H9 (cell line): ENCODE results near the gene DGKH. TPM values are rescaled to one million over a fixed set of nuclear protein-coding genes. Genes with fewer than 3 reads are reported as not detected.

Source experiments
- DNase-seq: peaks from one replicate; pipeline ENCODE4 v3.0.0-alpha.2; 2017
- H2AFZ ChIP-seq: one replicate; pipeline ENCODE4 v1.6.1; 2013; ENCODE audit warnings: mild to moderate bottlenecking, low read length, control low read depth, moderate library complexity
- H2AK5ac ChIP-seq: 2 replicates; pipeline ENCODE4 v1.6.1; 2013; ENCODE audit warnings: low read length, control low read depth, mixed read lengths; ENCODE audit not compliant: insufficient read length
- H2BK120ac ChIP-seq: one replicate; pipeline ENCODE4 v1.6.1; 2013; ENCODE audit warnings: low read depth, mild to moderate bottlenecking, low read length, control low read depth, inconsistent platforms; ENCODE audit not compliant: poor library complexity, severe bottlenecking
- H2BK12ac ChIP-seq: 2 replicates; pipeline ENCODE4 v1.6.1; 2013; ENCODE audit warnings: low read length, control low read depth, mixed read lengths, low read depth; ENCODE audit not compliant: insufficient read length
- H2BK15ac ChIP-seq: 2 replicates; pipeline ENCODE4 v1.6.1; 2013; ENCODE audit warnings: low read depth, low read length, control low read depth
- H2BK20ac ChIP-seq: one replicate; pipeline ENCODE4 v1.6.1; 2013; ENCODE audit warnings: low read depth, mild to moderate bottlenecking, low read length, control low read depth, inconsistent platforms; ENCODE audit not compliant: poor library complexity, severe bottlenecking
- H2BK5ac ChIP-seq: 2 replicates; pipeline ENCODE4 v1.6.1; 2013; ENCODE audit warnings: low read length, control low read depth, mixed read lengths; ENCODE audit not compliant: insufficient read length
- H3K14ac ChIP-seq: 2 replicates; pipeline ENCODE4 v1.6.1; 2013; ENCODE audit warnings: low read length, control low read depth; ENCODE audit not compliant: insufficient read depth
- H3K18ac ChIP-seq: 2 replicates; pipeline ENCODE4 v1.6.1; 2013; ENCODE audit warnings: low read depth, mild to moderate bottlenecking, mixed read lengths, low read length, control low read depth; ENCODE audit not compliant: insufficient read length
- H3K23ac ChIP-seq: 2 replicates; pipeline ENCODE4 v1.6.1; 2013; ENCODE audit warnings: low read length, control low read depth, mixed read lengths, low read depth; ENCODE audit not compliant: insufficient read length
- H3K23me2 ChIP-seq: 2 replicates; pipeline ENCODE4 v1.6.1; 2013; ENCODE audit warnings: low read depth, mild to moderate bottlenecking, mixed read lengths, low read length, control low read depth; ENCODE audit not compliant: insufficient read length, poor library complexity, severe bottlenecking
- H3K27ac ChIP-seq: 2 replicates; pipeline ENCODE4 v1.5.1; 2013; ENCODE audit warnings: low read length, control low read depth, mixed read lengths, low read depth; ENCODE audit not compliant: insufficient read length
- H3K27me3 ChIP-seq: 2 replicates; pipeline ENCODE4 v1.6.1; 2013; ENCODE audit warnings: low read length, control low read depth, inconsistent platforms; ENCODE audit not compliant: insufficient read depth
- H3K4ac ChIP-seq: 2 replicates; pipeline ENCODE4 v1.6.1; 2013; ENCODE audit warnings: low read depth, mild to moderate bottlenecking, control low read depth, inconsistent platforms, low read length, moderate library complexity
- H3K4me1 ChIP-seq: 2 replicates; pipeline ENCODE4 v1.6.1; 2013; ENCODE audit warnings: low read length, control low read depth, inconsistent platforms; ENCODE audit not compliant: insufficient read depth
- H3K4me2 ChIP-seq: 2 replicates; pipeline ENCODE4 v1.6.1; 2013; ENCODE audit warnings: low read length, control low read depth, mixed read lengths; ENCODE audit not compliant: insufficient read length, insufficient read depth
- H3K56ac ChIP-seq: 2 replicates; pipeline ENCODE4 v1.6.1; 2013; ENCODE audit warnings: low read depth, mild to moderate bottlenecking, mixed read lengths, low read length, control low read depth; ENCODE audit not compliant: insufficient read length
- H3K79me1 ChIP-seq: 2 replicates; pipeline ENCODE4 v1.6.1; 2013; ENCODE audit warnings: low read depth, mild to moderate bottlenecking, moderate library complexity, low read length, control low read depth, inconsistent platforms; ENCODE audit not compliant: insufficient read depth, poor library complexity, severe bottlenecking
- H3K79me2 ChIP-seq: 2 replicates; pipeline ENCODE4 v1.6.1; 2013; ENCODE audit warnings: low read length, control low read depth, inconsistent platforms; ENCODE audit not compliant: insufficient read depth
- H3K9ac ChIP-seq: 2 replicates; pipeline ENCODE4 v1.6.1; 2013; ENCODE audit warnings: low read length, control low read depth, mixed read lengths; ENCODE audit not compliant: insufficient read length; ENCODE audit errors: extremely low read depth
- H3K9me3 ChIP-seq: one replicate; pipeline ENCODE4 v1.6.1; 2013; ENCODE audit warnings: low read depth, low read length, inconsistent platforms; ENCODE audit not compliant: control insufficient read depth
- H3T11ph ChIP-seq: one replicate; pipeline ENCODE4 v1.6.1; 2013; ENCODE audit warnings: mild to moderate bottlenecking, low read length, control low read depth, inconsistent platforms
- H4K20me1 ChIP-seq: one replicate; pipeline ENCODE4 v1.6.1; 2013; ENCODE audit not compliant: control insufficient read depth, insufficient read length, insufficient read depth
- H4K5ac ChIP-seq: 2 replicates; pipeline ENCODE4 v1.6.1; 2013; ENCODE audit warnings: low read depth, mild to moderate bottlenecking, mixed read lengths, low read length, control low read depth; ENCODE audit not compliant: insufficient read length
- H4K8ac ChIP-seq: replicated peaks from 2 replicates; pipeline ENCODE4 v1.6.1; 2013; ENCODE audit warnings: low read length, control low read depth, mixed read lengths, low read depth; ENCODE audit not compliant: insufficient read length
- H4K91ac ChIP-seq: 2 replicates; pipeline ENCODE4 v1.6.1; 2013; ENCODE audit warnings: low read depth, mild to moderate bottlenecking, moderate library complexity, mixed read lengths, low read length, control low read depth; ENCODE audit not compliant: insufficient read length
- H3K27ac Mint-ChIP-seq, 3 experiments: 2 replicates in 2 of 3; 3 replicates in 1 of 3; pipeline ENCODE4 v1.8.0; 2020 to 2021; ENCODE audit warnings: mixed read lengths in 3 of 3, mild to moderate bottlenecking in 1 of 3, moderate library complexity in 1 of 3
- H3K27me3 Mint-ChIP-seq: 2 replicates; pipeline ENCODE4 v1.8.0; 2021; ENCODE audit warnings: low read depth, mild to moderate bottlenecking, moderate library complexity, mixed read lengths
- H3K36me3 Mint-ChIP-seq, 3 experiments: 2 replicates in 2 of 3; 3 replicates in 1 of 3; pipeline ENCODE4 v1.8.0; 2020 to 2021; ENCODE audit warnings: low read depth in 3 of 3, mixed read lengths in 3 of 3; ENCODE audit not compliant: insufficient read depth in 1 of 3
- H3K4me1 Mint-ChIP-seq, 2 experiments: 2 replicates each; pipeline ENCODE4 v1.8.0; 2020; ENCODE audit warnings: mixed read lengths in 2 of 2
- H3K4me3 Mint-ChIP-seq, 2 experiments: 2 replicates in 1 of 2; 3 replicates in 1 of 2; pipeline ENCODE4 v1.8.0; 2020 to 2021; ENCODE audit warnings: mild to moderate bottlenecking in 2 of 2, mixed read lengths in 2 of 2, moderate library complexity in 1 of 2
- H3K9me3 Mint-ChIP-seq, 2 experiments: 2 replicates in 1 of 2; 3 replicates in 1 of 2; pipeline ENCODE4 v1.8.0; 2020; ENCODE audit warnings: mild to moderate bottlenecking in 2 of 2, mixed read lengths in 2 of 2, moderate library complexity in 1 of 2
- CTCF ChIP-seq: fragments of 200-600 bp; sonication (generic); conservative IDR thresholded peaks from 3 replicates; pipeline ENCODE4 v1.8.0; 2021; ENCODE audit warnings: antibody characterized with exemption, mild to moderate bottlenecking
- WGBS: extraction: QIAGEN DNeasy Blood & Tissue Kit; methylation state at CpG from one replicate; pipeline ENCODE4 v1.1.7; 2013; ENCODE audit warnings: missing lambda C conversion rate, low lambda C conversion rate, mixed read lengths; ENCODE audit not compliant: insufficient read length; ENCODE audit errors: extremely low coverage; 5-methylcytosine and 5-hydroxymethylcytosine counted together
- total RNA-seq: library from RNA; stranded (reverse); gene quantifications from 2 replicates; pipeline ENCODE4 v1.2.1, GENCODE V29; 2021

DGKH gene
- total RNA-seq, 1 experiment from 2014 or later: 8.6 TPM

GRCh38 chr13:42246541-42246940, 198.1 kb downstream of the DGKH start:
- Histone ChIP-seq H4K20me1 (no peaks in the 10 kb centered on the region), H2BK12ac (no peak overlapping the region), H3K56ac (no peak overlapping the region), H2BK15ac (no peak overlapping the region), H3K4me1 (no peaks in the 10 kb centered on the region), H4K5ac (no peak overlapping the region), H3K23me2 (no peaks in the 10 kb centered on the region), H3K27me3 (no peaks in the 10 kb centered on the region), H3K4me2 (no peak overlapping the region), H3K79me2 (no peaks in the 10 kb centered on the region), H2BK20ac (no peak overlapping the region), H3K14ac (no peak overlapping the region), H3K79me1 (no peaks in the 10 kb centered on the region), H3K27ac (no peak overlapping the region), H2BK120ac (no peak overlapping the region), H3K9me3 (no peaks in the 10 kb centered on the region), H3K4ac (no peak overlapping the region), H3K9ac (no peak overlapping the region), H3K23ac (no peak overlapping the region), H3K18ac (no peak overlapping the region), H2BK5ac (no peak overlapping the region), H3T11ph (no peak overlapping the region), H2AK5ac (no peak overlapping the region), H2AFZ (no peak overlapping the region), H4K91ac (no peak overlapping the region), H4K8ac (no peak overlapping the region)
- TF ChIP-seq CTCF: no peak
- WGBS: no CpG with 5 or more reads among the region's 8 CpGs
- Mint-ChIP-seq H3K36me3 (no peaks in the 10 kb centered on the region), H3K27me3 (no peaks in the 10 kb centered on the region), H3K27ac (no peak overlapping the region), H3K4me1 (no peaks in the 10 kb centered on the region), H3K9me3 (no peaks in the 10 kb centered on the region), H3K4me3 (no peak overlapping the region; a peak in 1 of 5 replicates)
- DNase-seq: no peak
